ENCODE measurements around the gene LCA5.

The LCA5 gene

GRCh38 chr6:79506251-79506650 is 31.0 kb downstream of the LCA5 start:
- ChIA-PET CTCF (interaction anchor here (0.6 kb wide), 1 partner anchor 177 kb away, joined by 4 read pairs; no protein-coding TSS in a partner anchor), POLR2A (no interaction called here)
- H3K27ac ChIP-seq (ENCODE audit: extremely low read depth, low read depth, low read length) = no peak overlapping the region
- no peaks in the 10 kb centered on the region for H3K9me3 ChIP-seq (ENCODE audit: control insufficient read depth, insufficient read depth, low read depth, low read length)
- TF ChIP-seq ZNF138 (tag by site-specific recombination; IDR thresholded peaks at IDR 0.05; ENCODE audit: borderline replicate concordance) = no peak
- no peak for TF ChIP-seq SALL2 (tag by site-specific recombination; IDR thresholded peaks at IDR 0.05; ENCODE audit: borderline replicate concordance)
- no peak for TF ChIP-seq ZBTB11 (tag by site-specific recombination; conservative IDR thresholded peaks at IDR 0.05; ENCODE audit: low read depth)
- TF ChIP-seq ZNF350 (tag by site-specific recombination; IDR thresholded peaks at IDR 0.05) = no peak
- no peak for TF ChIP-seq ZNF24 (tag by site-specific recombination; IDR thresholded peaks at IDR 0.05)
- no peak for TF ChIP-seq ZNF292 (tag by site-specific recombination; IDR thresholded peaks at IDR 0.05; ENCODE audit: borderline replicate concordance, low read depth)
- no peak for TF ChIP-seq ZNF792 (tag by site-specific recombination; IDR thresholded peaks at IDR 0.05)
- TF ChIP-seq ZNF629 (tag by site-specific recombination; IDR thresholded peaks at IDR 0.05) = no peak
- TF ChIP-seq ZNF548 (tag by site-specific recombination; IDR thresholded peaks at IDR 0.05) = no peak
- TF ChIP-seq ZBTB7A (tag by site-specific recombination; IDR thresholded peaks at IDR 0.05; ENCODE audit: low read depth) = no peak
- peaks cover 0 to 7% of the 10 kb centered on the region in 2 experiments; a peak in 1 of 3 replicates for H3K36me3 ChIP-seq (ENCODE audit: control insufficient read depth in 2 of 2, insufficient read depth in 1 of 2, low read length in 2 of 2)
- no peak overlapping the region for H3K4me3 ChIP-seq (ENCODE audit: low read depth, low read length)
- no peaks in the 10 kb centered on the region for H3K4me1 ChIP-seq (ENCODE audit: control insufficient read depth, insufficient read depth, low read length)

GRCh38 chr6:79504372-79504771 is 32.9 kb downstream of the LCA5 start:
- ChIA-PET POLR2A (no interaction called here), CTCF (no interaction called here)
- Histone ChIP-seq H3K4me3 (ENCODE audit: low read depth, low read length) (no peak overlapping the region), H3K27ac (ENCODE audit: extremely low read depth, low read depth, low read length) (no peak overlapping the region), H3K9me3 (ENCODE audit: control insufficient read depth, insufficient read depth, low read depth, low read length) (no peaks in the 10 kb centered on the region), H3K36me3 (ENCODE audit: control insufficient read depth in 2 of 2, insufficient read depth in 1 of 2, low read length in 2 of 2) (peaks cover 0 to 5% of the 10 kb centered on the region in 2 experiments; a peak in 1 of 3 replicates), H3K4me1 (ENCODE audit: control insufficient read depth, insufficient read depth, low read length) (no peaks in the 10 kb centered on the region)
- TF ChIP-seq ZNF549 (tag by site-specific recombination; IDR thresholded peaks at IDR 0.05) = peak; percentile 81
- no peak for TF ChIP-seq PBX3 (CRISPR knock-in tag; IDR thresholded peaks at IDR 0.05)

GRCh38 chr6:79498842-79499241 is 38.4 kb downstream of the LCA5 start:
- POLR2A ChIA-PET = no interaction called here
- Histone ChIP-seq H3K9me3 (ENCODE audit: control insufficient read depth, insufficient read depth, low read depth, low read length) (no peaks in the 10 kb centered on the region), H3K36me3 (ENCODE audit: control insufficient read depth in 2 of 2, insufficient read depth in 1 of 2, low read length in 2 of 2) (no peaks in the 10 kb centered on the region; a peak in 1 of 3 replicates), H3K4me3 (ENCODE audit: low read depth, low read length) (no peak overlapping the region), H3K27ac (ENCODE audit: extremely low read depth, low read depth, low read length) (no peak overlapping the region), H3K4me1 (ENCODE audit: control insufficient read depth, insufficient read depth, low read length) (no peaks in the 10 kb centered on the region)
- CTCF ChIA-PET = no interaction called here
- TF ChIP-seq KLF1 (tag by site-specific recombination; IDR thresholded peaks at IDR 0.05) (no peak), YY1 (tag by site-specific recombination; IDR thresholded peaks at IDR 0.05) (no peak), ZNF138 (tag by site-specific recombination; IDR thresholded peaks at IDR 0.05; ENCODE audit: borderline replicate concordance) (no peak), ZNF48 (tag by site-specific recombination; IDR thresholded peaks at IDR 0.05) (no peak), ZNF121 (tag by site-specific recombination; IDR thresholded peaks at IDR 0.05) (no peak), ZNF132 (tag by site-specific recombination; IDR thresholded peaks at IDR 0.05; ENCODE audit: borderline replicate concordance) (no peak), AEBP2 (tag by site-specific recombination; IDR thresholded peaks at IDR 0.05; ENCODE audit: borderline replicate concordance) (no peak), FEZF1 (tag by site-specific recombination; IDR thresholded peaks at IDR 0.05) (no peak), ZNF214 (tag by site-specific recombination; IDR thresholded peaks at IDR 0.05; ENCODE audit: borderline replicate concordance) (no peak), ZBTB20 (tag by site-specific recombination; IDR thresholded peaks at IDR 0.05) (no peak)

All from HEK293 (cell line).